HCT116 (cell line): Measurements from ENCODE around the gene SERAC1. TPM values are rescaled to one million over a fixed set of nuclear protein-coding genes. Genes with fewer than 3 reads are reported as not detected.

Source experiments
- ATAC-seq: fragments of 200-7000 bp; cut with Tn5 transposase; 2 replicates; pipeline ENCODE4 v1.9.1; 2020; ENCODE audit warnings: mild to moderate bottlenecking, moderate library complexity
- BruUV-seq: library from RNA; stranded (reverse); fragments of 400-500 nt; replicated peaks from 2 replicates; lab custom pipeline; 2021; lab: Mats Ljungman, UMichigan
- CTCF ChIA-PET: fragments of 300-600 bp; sonication (Branson Sonifier 250); formaldehyde crosslinking; loops from one replicate; lab custom pipeline; 2021; ENCODE audit warnings: antibody characterized with exemption; lab: Charles Lee
- POLR2A ChIA-PET: fragments of 300-600, 350-600 bp; sonication (Branson Sonifier 250); formaldehyde crosslinking; loops from one replicate; lab custom pipeline; 2021; ENCODE audit warnings: antibody characterized with exemption; lab: Charles Lee
- RAD21 ChIA-PET, 2 experiments: fragments of 300-600 bp; sonication (Branson Sonifier 250); formaldehyde crosslinking; loops; one replicate each; lab custom pipeline; 2023; ENCODE audit warnings: low total read pairs in 2 of 2; ENCODE audit not compliant: uncharacterized antibody in 2 of 2, unreplicated experiment in 2 of 2, low non-redundant PET in 1 of 2; lab: Charles Lee
- DNase-seq: peaks from one replicate; pipeline ENCODE4 v3.0.0-alpha.2; 2010; ENCODE audit warnings: low read depth, low spot score
- H2AFZ ChIP-seq: fragments of 200-600 bp; shearing (Covaris generic), sonication (generic); 2 replicates; pipeline ENCODE4 v1.6.1; 2017; ENCODE audit warnings: low read depth, mixed run types, mixed read lengths, antibody characterized with exemption, low read length; ENCODE audit not compliant: poor library complexity, severe bottlenecking
- H3K27ac ChIP-seq: 2 replicates; pipeline ENCODE4 v1.5.1; 2012; ENCODE audit warnings: low read depth, low read length
- H3K27me3 ChIP-seq: fragments of 200-600 bp; sonication (generic); 2 replicates; pipeline ENCODE4 v1.6.1; 2016; ENCODE audit warnings: mixed run types, low read length, mixed read lengths; ENCODE audit not compliant: insufficient read depth
- H3K36me3 ChIP-seq, 2 experiments: fragments of 200-500 bp in 1 of 2; fragments of 200-600 bp in 1 of 2; sonication (Bioruptor generic) in 1 of 2; sonication (generic) in 1 of 2; 2 replicates each; pipeline versions ENCODE4 v1.5.1 to v1.6.1; 2014 to 2016; ENCODE audit warnings: low read length in 2 of 2, inconsistent platforms in 1 of 2, mixed read lengths in 1 of 2, mixed run types in 1 of 2; ENCODE audit not compliant: insufficient read depth in 2 of 2, control insufficient read depth in 1 of 2
- H3K4me1 ChIP-seq, 2 experiments: fragments of 200-600 bp in 1 of 2; sonication (generic) in 1 of 2; 2 replicates each; pipeline versions ENCODE4 v1.5.1 to v1.6.1; 2012 to 2017; ENCODE audit warnings: low read length in 2 of 2, inconsistent platforms in 1 of 2, mild to moderate bottlenecking in 1 of 2, mixed read lengths in 1 of 2, mixed run types in 1 of 2, moderate library complexity in 1 of 2; ENCODE audit not compliant: insufficient read depth in 2 of 2, control insufficient read depth in 1 of 2
- H3K4me2 ChIP-seq: fragments of 200-600 bp; sonication (generic); 2 replicates; pipeline ENCODE4 v1.6.1; 2017; ENCODE audit warnings: mixed run types, low read length, mixed read lengths
- H3K4me3 ChIP-seq, 2 experiments: fragments of 200-600 bp in 1 of 2; sonication (generic) in 1 of 2; replicated peaks in 1 of 2; 2 replicates each; pipeline ENCODE4 v1.5.1; 2011 to 2016; ENCODE audit warnings: low read length in 2 of 2, control low read depth in 1 of 2, low read depth in 1 of 2, mild to moderate bottlenecking in 1 of 2, mixed read lengths in 1 of 2, mixed run types in 1 of 2
- H3K79me2 ChIP-seq: fragments of 200-600 bp; sonication (generic); 2 replicates; pipeline ENCODE4 v1.6.1; 2017; ENCODE audit warnings: mild to moderate bottlenecking, mixed run types, low read length, moderate library complexity, mixed read lengths; ENCODE audit not compliant: insufficient read depth
- H3K9ac ChIP-seq: fragments of 200-600 bp; sonication (generic); 2 replicates; pipeline ENCODE4 v1.6.1; 2016; ENCODE audit warnings: low read length, mixed read lengths
- H3K9me2 ChIP-seq: fragments of 200-600 bp; sonication (generic), shearing (Covaris generic); 2 replicates; pipeline ENCODE4 v1.6.1; 2017; ENCODE audit warnings: mixed run types, mild to moderate bottlenecking, moderate library complexity; ENCODE audit not compliant: insufficient read depth
- H3K9me3 ChIP-seq, 2 experiments: fragments of 200-500 bp in 1 of 2; fragments of 200-600 bp in 1 of 2; sonication (Bioruptor generic) in 1 of 2; sonication (generic) in 1 of 2; 2 replicates each; pipeline ENCODE4 v1.6.1; 2014 to 2017; ENCODE audit warnings: low read length in 2 of 2, mixed read lengths in 2 of 2, inconsistent platforms in 1 of 2, low read depth in 1 of 2, mild to moderate bottlenecking in 1 of 2, mixed run types in 1 of 2, moderate library complexity in 1 of 2; ENCODE audit not compliant: control insufficient read depth in 1 of 2, insufficient read depth in 1 of 2
- H4K20me1 ChIP-seq: fragments of 200-600 bp; sonication (generic), shearing (Covaris generic); 2 replicates; pipeline ENCODE4 v1.6.1; 2017; ENCODE audit warnings: mixed run types, mild to moderate bottlenecking, moderate library complexity; ENCODE audit not compliant: insufficient read depth
- EGR1 ChIP-seq: IDR thresholded peaks from 2 replicates; pipeline ENCODE4 v1.6.1; 2012; ENCODE audit warnings: low read depth
- ELF1 ChIP-seq: IDR thresholded peaks from 2 replicates; pipeline ENCODE4 v1.6.1; 2012; ENCODE audit warnings: low read depth, borderline replicate concordance
- EZH2 ChIP-seq: fragments of 200-600 bp; sonication (generic); IDR thresholded peaks from 2 replicates; pipeline ENCODE4 v1.6.1; 2017; ENCODE audit warnings: antibody characterized with exemption, mixed run types
- EZH2phosphoT487 ChIP-seq: fragments of 200-600 bp; IDR thresholded peaks from 2 replicates; pipeline ENCODE4 v1.6.1; 2018; ENCODE audit warnings: antibody characterized with exemption, borderline replicate concordance
- FOSL1 ChIP-seq: IDR thresholded peaks from 2 replicates; pipeline ENCODE4 v1.6.1; 2012; ENCODE audit warnings: low read depth
- JUND ChIP-seq: IDR thresholded peaks from 2 replicates; pipeline ENCODE4 v1.6.1; 2012
- POLR2AphosphoS5 ChIP-seq: IDR thresholded peaks from 2 replicates; pipeline ENCODE4 v1.6.1; 2011; ENCODE audit warnings: mild to moderate bottlenecking, low read depth, low read length, moderate library complexity
- RAD21 ChIP-seq: IDR thresholded peaks from 2 replicates; pipeline ENCODE4 v1.6.1; 2012; ENCODE audit warnings: low read depth, mild to moderate bottlenecking
- SIN3A ChIP-seq: IDR thresholded peaks from 2 replicates; pipeline ENCODE4 v1.6.1; 2012; ENCODE audit warnings: low read depth
- SRF ChIP-seq: IDR thresholded peaks from 2 replicates; pipeline ENCODE4 v1.6.1; 2012; ENCODE audit warnings: low read depth
- YY1 ChIP-seq: IDR thresholded peaks from 2 replicates; pipeline ENCODE4 v1.6.1; 2011; ENCODE audit warnings: low read length, low read depth, moderate library complexity, mild to moderate bottlenecking; ENCODE audit not compliant: insufficient replicate concordance; ENCODE audit errors: extremely low read depth
- intact Hi-C: fragments of 100-400 bp; cut with micrococcal nuclease; formaldehyde crosslinking; loops from 2 replicates; pipeline ENCODE4 v1.10.0; 2022
- total RNA-seq: library from RNA; stranded (reverse); gene quantifications from one replicate; pipeline ENCODE4 v1.2.1, GENCODE V29; 2021; ENCODE audit not compliant: unreplicated experiment
- TF ChIP-seq, protein P1 (sequence below): IDR thresholded peaks from 2 replicates; pipeline ENCODE4 v1.6.1; 2012; ENCODE audit warnings: low read depth
- TF ChIP-seq, protein P2 (sequence below), 3 experiments: fragments of 200-600 bp in 1 of 3; sonication (generic) in 1 of 3; IDR thresholded peaks in 2 of 3; conservative IDR thresholded peaks in 1 of 3; 2 replicates each; pipeline ENCODE4 v1.5.1; 2012 to 2017; ENCODE audit warnings: low read depth in 2 of 3, low read length in 2 of 3, antibody characterized with exemption in 1 of 3, borderline replicate concordance in 1 of 3, control low read depth in 1 of 3, mild to moderate bottlenecking in 1 of 3, mixed read lengths in 1 of 3, mixed run types in 1 of 3, moderate library complexity in 1 of 3; ENCODE audit not compliant: insufficient read depth in 1 of 3
- TF ChIP-seq, protein P3 (sequence below): IDR thresholded peaks from 2 replicates; pipeline ENCODE4 v1.6.1; 2011; ENCODE audit warnings: mild to moderate bottlenecking, low read length, moderate library complexity; ENCODE audit not compliant: insufficient replicate concordance; ENCODE audit errors: extremely low read depth

Gene SERAC1
- total RNA-seq, 1 experiment from 2014 or later: 7.6 TPM

DNA sequence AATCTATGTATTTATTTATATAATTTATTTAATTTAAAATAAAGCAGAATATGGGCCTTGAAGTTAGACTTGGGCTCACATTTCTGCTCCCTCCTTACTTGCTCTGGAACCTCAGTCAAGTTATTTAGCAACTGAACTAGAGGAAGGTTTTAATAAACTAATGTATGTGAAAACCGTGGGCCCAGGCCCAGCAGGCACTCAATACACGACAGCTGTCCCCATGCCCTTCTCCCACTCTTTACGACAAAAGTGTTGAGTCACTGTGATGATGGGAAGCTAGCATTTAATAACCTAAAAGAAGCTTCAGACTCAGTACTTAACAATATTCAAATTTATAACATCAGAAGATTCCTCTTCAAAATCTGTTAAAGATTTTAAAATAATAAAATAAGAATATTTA, 46.7 kb downstream of the SERAC1 start:
- no peak for TF ChIP-seq RAD21
- TF ChIP-seq YY1: no peak
- TF ChIP-seq, protein P1, sequence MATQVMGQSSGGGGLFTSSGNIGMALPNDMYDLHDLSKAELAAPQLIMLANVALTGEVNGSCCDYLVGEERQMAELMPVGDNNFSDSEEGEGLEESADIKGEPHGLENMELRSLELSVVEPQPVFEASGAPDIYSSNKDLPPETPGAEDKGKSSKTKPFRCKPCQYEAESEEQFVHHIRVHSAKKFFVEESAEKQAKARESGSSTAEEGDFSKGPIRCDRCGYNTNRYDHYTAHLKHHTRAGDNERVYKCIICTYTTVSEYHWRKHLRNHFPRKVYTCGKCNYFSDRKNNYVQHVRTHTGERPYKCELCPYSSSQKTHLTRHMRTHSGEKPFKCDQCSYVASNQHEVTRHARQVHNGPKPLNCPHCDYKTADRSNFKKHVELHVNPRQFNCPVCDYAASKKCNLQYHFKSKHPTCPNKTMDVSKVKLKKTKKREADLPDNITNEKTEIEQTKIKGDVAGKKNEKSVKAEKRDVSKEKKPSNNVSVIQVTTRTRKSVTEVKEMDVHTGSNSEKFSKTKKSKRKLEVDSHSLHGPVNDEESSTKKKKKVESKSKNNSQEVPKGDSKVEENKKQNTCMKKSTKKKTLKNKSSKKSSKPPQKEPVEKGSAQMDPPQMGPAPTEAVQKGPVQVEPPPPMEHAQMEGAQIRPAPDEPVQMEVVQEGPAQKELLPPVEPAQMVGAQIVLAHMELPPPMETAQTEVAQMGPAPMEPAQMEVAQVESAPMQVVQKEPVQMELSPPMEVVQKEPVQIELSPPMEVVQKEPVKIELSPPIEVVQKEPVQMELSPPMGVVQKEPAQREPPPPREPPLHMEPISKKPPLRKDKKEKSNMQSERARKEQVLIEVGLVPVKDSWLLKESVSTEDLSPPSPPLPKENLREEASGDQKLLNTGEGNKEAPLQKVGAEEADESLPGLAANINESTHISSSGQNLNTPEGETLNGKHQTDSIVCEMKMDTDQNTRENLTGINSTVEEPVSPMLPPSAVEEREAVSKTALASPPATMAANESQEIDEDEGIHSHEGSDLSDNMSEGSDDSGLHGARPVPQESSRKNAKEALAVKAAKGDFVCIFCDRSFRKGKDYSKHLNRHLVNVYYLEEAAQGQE: no peak
- no peak for TF ChIP-seq JUND
- TF ChIP-seq ELF1: no peak
- DNase-seq (no peak), ATAC-seq (no peak)
- intact Hi-C loops: no loop called here
- Histone ChIP-seq H3K4me2 (no peak overlapping the region), H4K20me1 (no peaks in the 10 kb centered on the region), H3K9ac (no peak overlapping the region), H2AFZ (no peak overlapping the region), H3K27ac (no peak overlapping the region), H3K4me1 (no peaks in the 10 kb centered on the region), H3K36me3 (no peaks in the 10 kb centered on the region), H3K9me3 (no peaks in the 10 kb centered on the region), H3K27me3 (no peaks in the 10 kb centered on the region), H3K79me2 (no peaks in the 10 kb centered on the region), H3K9me2 (no peaks in the 10 kb centered on the region), H3K4me3 (no peak overlapping the region)
- ChIA-PET RAD21 (no interaction called here), POLR2A (no interaction called here), CTCF (no interaction called here)
- BruUV-seq: no TSS peak

DNA sequence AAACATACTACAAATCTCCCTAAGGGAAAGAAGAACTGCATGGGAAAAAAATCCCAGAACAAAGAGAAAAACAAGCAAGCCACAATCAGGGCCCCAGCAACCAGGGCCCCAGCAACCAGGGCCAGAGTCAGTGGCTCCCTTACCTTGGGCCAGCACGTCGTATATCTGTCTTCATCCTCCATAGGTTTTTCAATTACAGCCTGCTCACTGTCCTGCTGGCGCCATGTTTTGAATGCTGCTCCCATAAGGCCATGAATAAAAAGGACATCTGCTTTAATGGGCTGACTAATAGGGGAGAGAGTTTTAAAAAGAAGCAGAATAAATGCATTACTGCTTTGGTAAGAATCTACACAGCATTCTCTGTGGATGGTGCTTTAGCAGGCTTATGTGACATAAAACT, 49.2 kb downstream of the SERAC1 start:
- H3K27ac ChIP-seq: no peak overlapping the region
- POLR2A ChIA-PET: no interaction called here
- H3K4me3 ChIP-seq: no peak overlapping the region
- H3K4me1 ChIP-seq: no peaks in the 10 kb centered on the region
- H3K9me2 ChIP-seq: no peaks in the 10 kb centered on the region
- H4K20me1 ChIP-seq: no peaks in the 10 kb centered on the region
- H3K9me3 ChIP-seq: no peaks in the 10 kb centered on the region
- intact Hi-C loops: no loop called here
- no peak overlapping the region for H2AFZ ChIP-seq
- no peaks in the 10 kb centered on the region for H3K36me3 ChIP-seq
- CTCF ChIA-PET: no interaction called here
- H3K4me2 ChIP-seq: no peak overlapping the region
- ATAC-seq (no peak), DNase-seq (no peak)
- no TSS peak for BruUV-seq
- H3K27me3 ChIP-seq: no peaks in the 10 kb centered on the region
- RAD21 ChIA-PET: no interaction called here
- no peaks in the 10 kb centered on the region for H3K79me2 ChIP-seq
- no peak overlapping the region for H3K9ac ChIP-seq
- TF ChIP-seq, protein P2, sequence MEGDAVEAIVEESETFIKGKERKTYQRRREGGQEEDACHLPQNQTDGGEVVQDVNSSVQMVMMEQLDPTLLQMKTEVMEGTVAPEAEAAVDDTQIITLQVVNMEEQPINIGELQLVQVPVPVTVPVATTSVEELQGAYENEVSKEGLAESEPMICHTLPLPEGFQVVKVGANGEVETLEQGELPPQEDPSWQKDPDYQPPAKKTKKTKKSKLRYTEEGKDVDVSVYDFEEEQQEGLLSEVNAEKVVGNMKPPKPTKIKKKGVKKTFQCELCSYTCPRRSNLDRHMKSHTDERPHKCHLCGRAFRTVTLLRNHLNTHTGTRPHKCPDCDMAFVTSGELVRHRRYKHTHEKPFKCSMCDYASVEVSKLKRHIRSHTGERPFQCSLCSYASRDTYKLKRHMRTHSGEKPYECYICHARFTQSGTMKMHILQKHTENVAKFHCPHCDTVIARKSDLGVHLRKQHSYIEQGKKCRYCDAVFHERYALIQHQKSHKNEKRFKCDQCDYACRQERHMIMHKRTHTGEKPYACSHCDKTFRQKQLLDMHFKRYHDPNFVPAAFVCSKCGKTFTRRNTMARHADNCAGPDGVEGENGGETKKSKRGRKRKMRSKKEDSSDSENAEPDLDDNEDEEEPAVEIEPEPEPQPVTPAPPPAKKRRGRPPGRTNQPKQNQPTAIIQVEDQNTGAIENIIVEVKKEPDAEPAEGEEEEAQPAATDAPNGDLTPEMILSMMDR (IDR thresholded peaks at IDR 0.05 in 2 of 3, conservative IDR thresholded peaks at IDR 0.05 in 1 of 3; ENCODE audit: borderline replicate concordance in 1 of 3, insufficient read depth in 1 of 3, low read depth in 2 of 3, low read length in 2 of 3): no peak
- TF ChIP-seq POLR2AphosphoS5 (no peak), FOSL1 (no peak), EZH2phosphoT487 (no peak), SIN3A (no peak), EZH2 (no peak), EGR1 (no peak), SRF (no peak)
- TF ChIP-seq, protein P3, sequence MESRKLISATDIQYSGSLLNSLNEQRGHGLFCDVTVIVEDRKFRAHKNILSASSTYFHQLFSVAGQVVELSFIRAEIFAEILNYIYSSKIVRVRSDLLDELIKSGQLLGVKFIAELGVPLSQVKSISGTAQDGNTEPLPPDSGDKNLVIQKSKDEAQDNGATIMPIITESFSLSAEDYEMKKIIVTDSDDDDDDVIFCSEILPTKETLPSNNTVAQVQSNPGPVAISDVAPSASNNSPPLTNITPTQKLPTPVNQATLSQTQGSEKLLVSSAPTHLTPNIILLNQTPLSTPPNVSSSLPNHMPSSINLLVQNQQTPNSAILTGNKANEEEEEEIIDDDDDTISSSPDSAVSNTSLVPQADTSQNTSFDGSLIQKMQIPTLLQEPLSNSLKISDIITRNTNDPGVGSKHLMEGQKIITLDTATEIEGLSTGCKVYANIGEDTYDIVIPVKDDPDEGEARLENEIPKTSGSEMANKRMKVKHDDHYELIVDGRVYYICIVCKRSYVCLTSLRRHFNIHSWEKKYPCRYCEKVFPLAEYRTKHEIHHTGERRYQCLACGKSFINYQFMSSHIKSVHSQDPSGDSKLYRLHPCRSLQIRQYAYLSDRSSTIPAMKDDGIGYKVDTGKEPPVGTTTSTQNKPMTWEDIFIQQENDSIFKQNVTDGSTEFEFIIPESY: no peak
